GM18868 (cell line): Measurements from ENCODE around the gene CEP57L1.
"Not testable (repeated sequence)": the region's sequence is repeated elsewhere in the genome, so short reads cannot be mapped to it uniquely, and the experiment has no call there.

ENCODE experiments used
- ATAC-seq: cut with Tn5 transposase; IDR thresholded peaks from one replicate; pipeline ENCODE4 v1.9.1; 2021; ENCODE audit warnings: mild to moderate bottlenecking, moderate library complexity; ENCODE audit not compliant: unreplicated experiment

The CEP57L1 gene

DNA sequence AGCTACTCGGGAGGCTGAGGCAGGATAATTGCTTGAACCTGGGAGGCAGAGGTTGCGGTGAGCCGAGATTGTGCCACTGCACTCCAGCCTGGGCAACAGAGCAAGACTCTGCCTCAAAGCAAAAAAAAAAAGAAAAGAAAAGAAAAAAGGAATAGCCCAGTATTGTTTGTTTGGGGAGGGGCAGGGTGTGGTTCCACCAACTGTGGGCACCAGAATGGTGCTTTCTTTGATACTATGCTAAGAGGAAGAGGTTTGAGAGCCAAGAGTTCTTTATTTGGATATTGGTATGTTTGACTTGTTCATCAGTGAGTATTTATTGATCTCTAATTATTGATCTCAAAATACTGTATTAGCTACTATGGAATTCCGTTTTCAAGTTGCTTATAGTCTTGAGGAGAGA is 72.3 kb downstream of the CEP57L1 start:
- ATAC-seq, result no peak

DNA sequence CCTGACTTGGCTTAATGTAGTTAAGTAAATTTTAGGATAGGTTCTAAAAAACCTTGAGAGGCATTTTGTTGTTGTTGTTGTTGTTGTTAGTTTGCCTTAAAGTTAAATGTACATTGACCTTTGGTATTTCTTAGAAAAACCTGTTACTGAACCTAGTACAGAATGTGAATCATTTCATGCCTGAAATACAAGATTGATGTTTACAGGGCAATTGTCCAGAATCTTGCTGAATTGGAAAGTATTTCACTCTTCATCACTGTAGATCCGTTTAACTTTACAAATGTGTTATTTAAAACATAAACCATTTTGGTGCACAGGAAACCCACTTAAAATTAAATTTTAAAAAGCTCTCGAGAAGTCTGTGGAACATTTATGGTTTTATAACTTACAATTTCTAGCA is 75.0 kb downstream of the CEP57L1 start:
- ATAC-seq, result no peak

DNA sequence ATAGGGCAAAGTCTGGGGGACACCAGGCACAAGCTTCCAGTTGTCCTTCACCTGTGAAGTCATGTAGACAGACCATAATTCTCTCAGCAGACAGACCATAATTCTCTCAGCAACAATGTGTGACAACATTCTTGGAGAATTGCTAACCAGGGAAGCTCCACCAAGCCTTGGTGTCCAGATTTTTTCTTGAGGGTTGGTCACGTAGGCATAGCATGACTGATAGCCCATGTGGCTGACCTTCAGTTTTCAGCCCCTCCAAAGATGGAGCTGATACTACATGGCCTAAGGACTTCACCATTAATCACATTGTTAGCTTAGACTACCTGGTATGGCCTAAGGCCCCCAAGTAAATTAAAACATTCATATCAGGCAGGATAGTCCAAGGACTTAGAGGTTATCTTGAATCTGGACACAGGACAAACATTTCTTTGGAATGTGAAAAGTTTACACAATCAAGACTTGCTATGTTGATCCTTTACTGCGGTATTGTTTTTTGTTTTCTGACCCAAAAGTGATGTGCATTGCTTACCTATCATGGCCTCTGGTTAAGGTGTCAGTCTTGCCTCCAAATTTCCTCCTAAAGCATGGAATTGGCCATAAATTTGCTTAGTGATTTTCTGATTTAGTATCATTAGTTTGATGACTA is 76.9 kb downstream of the CEP57L1 start:
- ATAC-seq, result no peak

DNA sequence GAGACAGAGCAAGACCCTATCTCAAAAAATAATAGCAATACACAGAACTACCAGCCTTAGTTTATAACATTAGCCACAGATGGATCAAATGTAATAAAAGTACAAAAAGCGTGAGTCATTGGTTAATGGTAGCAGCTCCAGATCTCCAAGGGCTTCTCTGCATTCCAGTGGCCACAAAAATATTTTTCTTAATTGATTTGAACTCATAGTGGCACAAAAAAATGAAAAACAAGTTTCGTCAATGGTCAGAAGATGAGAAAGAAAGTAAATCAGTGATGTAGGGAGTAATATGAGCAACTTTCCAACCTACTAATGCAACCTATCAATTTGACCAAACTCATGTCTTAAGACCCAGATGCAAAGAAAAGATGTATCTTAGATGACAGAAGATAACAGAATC is 79.6 kb downstream of the CEP57L1 start:
- no peak for ATAC-seq

DNA sequence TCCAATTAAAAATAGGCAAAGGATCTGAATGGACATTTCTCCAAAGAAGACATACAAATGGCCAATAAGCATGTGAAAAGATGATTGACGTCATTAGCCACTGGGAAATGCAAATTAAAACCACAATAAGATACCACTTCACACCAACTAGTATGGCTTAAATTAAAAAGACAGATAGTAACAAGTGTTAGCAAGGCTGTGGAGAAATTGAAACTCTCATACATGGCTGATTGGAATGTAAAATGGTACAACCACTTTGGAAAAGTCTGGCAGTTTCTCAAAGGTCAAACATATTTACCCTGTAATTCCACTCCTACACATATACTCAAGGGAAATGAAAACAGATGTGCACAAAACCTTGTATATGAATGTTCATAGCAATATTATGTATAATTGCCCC is 83.6 kb downstream of the CEP57L1 start:
- no peak for ATAC-seq

DNA sequence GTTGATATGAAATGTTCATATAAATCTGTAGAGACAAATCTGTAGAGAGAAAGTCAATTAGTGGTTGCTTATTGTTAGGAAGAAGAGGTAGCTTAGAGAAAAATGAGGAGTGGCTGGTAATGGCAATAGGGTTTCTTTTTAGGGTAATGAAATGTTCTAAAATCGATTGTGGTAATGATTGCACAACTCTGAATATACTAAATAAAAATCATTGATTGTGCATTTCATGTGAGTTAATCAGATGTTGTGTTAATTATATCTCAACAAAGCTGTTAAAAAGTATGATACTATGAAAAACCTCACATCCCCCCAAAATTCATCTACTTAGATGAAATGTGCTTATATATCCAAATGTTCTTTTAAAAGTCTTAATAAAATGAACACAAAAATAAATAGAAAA is 84.2 kb downstream of the CEP57L1 start:
- ATAC-seq, result no peak

DNA sequence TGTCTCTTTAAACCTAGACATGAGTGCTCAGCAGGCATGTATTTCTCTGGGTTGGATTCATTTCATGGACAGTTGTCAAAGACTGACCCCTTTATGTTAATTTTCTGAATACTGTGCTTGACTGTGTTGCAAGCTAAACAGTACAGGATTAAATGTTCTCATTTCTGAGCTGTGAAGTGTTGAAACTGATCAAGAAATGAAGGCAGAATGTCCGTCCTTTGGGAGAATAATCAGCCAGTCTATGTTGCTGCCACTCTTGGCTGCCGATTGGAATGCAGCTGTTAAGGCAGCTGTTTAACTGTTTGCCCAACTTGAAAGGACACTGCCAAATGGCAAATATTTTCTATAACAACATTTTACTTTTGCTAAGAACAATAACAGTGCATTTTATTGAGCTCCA is 87.3 kb downstream of the CEP57L1 start:
- ATAC-seq, result no peak

DNA sequence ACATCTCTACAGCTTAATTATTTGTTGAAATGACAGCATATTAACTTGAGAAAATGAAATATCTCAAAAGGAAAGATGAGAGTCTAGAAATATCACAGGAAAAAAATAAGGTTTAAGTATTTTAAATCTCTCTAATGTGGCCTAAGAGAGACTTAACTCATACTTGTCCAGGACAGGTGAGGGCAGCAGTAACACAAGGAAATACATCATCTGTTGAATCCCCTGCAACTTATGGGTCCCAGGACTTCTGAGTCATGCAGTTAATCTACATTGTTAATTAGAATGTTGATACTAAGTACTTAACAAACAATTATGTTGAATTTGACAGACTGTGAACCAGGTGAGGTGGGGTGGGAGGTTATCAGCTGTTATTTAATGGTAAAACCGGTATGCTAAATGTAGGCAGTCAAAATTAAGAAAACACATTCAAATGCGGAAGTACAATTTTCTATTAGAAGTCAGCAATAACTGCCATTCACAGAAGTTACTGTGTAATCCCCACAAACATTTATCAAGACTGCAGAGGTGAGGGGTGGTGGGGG is 87.9 kb downstream of the CEP57L1 start:
- no peak for ATAC-seq

DNA sequence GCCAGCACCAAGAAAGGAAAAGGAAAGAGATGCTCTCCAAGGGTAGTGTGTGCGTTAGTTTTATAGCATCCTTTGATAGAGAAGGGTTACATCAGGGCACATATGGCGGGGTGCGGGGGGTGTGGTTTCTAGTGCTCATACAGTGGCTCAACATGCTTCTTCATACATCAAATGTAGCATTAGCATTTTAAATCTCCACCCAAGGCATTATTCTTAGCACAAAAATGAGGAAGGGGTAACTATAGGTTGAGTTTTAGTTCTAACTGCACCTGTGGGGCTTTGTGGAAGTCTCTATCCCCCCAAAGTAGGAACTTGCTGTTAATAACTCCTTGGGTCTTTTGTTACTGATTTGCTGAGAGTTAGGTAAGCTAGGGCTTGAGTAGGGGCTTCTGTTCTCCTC is 89.3 kb downstream of the CEP57L1 start:
- no peak for ATAC-seq

DNA sequence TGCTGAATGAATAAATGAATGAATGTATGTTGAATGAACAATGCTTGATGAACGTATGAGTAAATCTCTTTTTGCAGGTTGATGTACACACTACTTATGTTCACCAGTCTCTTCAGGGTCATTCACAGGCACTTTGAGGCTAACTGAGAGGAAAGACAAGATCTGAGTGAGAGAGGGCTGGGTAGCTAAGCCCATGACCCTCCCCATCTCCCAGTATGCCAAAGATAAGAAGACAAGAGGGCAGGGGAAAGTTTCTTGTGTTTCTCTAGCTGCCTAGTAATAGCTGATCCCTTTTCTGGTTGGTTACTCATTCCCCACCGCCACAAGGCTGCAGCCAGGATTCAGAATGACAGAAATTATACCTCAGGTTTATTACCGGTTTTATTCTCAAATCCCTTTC is 90.7 kb downstream of the CEP57L1 start:
- no peak for ATAC-seq

DNA sequence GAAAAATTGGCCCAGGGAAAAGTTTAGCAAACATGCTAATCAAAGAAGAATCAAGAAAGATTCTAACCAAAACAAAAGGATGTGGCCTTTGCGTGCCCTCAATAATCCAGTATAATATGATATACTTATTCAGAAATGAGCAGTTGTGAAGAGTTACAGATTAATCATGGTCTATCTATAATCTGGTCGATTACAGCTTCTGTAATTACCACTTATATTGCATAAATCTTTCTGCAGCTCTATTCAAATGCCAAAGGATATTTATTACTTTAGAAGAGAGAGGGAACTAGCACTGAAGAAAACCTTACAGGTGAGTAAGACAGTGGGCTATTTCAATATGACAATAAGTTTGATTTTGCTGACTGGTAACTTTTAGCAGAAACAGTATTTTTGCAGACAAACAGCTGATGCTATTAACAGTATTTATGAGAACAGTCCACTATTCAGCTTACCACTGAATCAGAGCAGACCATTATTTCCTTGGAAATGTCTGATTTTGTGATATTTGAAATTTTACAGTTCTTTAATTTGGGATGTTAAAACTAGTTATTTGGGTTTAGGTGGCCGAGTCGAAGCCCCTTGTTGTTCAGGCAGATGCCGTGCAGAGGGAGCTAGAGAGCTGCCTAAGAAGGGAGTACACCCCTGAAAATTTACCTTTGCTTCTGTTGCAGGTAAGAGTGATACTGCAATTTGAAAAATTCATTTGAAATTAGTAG is 92.2 kb downstream of the CEP57L1 start:
- ATAC-seq, result no peak

DNA sequence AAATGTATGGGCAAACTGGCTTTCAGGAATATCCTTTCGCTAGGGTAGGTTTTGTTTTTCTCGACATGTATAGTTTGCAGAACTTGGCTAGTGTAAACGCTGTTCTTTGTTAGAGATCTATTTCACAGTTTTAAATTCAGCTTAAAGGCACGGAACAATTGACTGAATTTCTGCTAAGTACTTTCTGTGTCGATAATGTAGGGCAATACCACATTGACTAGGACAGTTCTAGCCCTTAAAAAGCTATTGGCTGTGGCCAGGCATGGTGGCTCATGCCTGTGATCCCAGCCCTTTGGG is 92.8 kb downstream of the CEP57L1 start:
- no peak for ATAC-seq

DNA sequence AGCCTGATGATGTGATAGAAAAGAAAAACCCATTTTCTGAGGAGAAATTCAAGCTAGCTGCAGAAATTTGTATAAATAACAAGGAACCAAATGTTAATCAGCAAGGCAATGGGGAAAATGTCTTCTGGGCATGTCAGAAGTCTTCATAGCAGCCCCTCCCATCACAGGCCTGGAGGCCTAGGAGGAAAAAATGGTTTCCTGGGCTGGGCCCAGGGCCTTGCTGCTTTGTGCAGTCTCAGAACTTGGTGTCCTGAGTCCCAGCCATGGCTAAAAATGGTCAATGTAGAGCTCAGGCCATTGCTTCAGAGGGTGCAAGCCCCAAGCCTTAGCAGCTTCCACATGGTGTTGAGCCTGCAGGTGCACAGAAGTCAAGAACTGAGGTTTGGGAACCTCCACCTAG is 96.1 kb downstream of the CEP57L1 start:
- not testable (repeated sequence) for ATAC-seq

DNA sequence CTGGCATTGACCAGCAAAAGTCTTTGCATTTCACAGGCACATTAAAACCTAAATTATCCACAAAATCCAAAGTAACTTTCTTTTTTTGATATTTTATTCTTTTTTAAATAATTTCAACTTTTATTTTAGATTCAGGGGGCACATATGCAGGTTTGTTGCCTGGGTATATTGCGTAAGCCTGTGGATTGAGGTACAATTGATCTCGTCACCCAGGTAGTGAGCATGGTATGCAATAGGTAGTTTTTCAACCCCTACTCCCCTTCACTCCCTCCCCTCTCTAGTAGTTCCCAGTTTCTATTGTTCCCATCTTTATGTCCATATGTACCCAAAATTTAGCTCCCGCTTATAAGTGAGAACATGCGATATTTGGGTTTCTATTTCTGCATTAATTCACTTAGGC is 97.6 kb downstream of the CEP57L1 start:
- no peak for ATAC-seq

DNA sequence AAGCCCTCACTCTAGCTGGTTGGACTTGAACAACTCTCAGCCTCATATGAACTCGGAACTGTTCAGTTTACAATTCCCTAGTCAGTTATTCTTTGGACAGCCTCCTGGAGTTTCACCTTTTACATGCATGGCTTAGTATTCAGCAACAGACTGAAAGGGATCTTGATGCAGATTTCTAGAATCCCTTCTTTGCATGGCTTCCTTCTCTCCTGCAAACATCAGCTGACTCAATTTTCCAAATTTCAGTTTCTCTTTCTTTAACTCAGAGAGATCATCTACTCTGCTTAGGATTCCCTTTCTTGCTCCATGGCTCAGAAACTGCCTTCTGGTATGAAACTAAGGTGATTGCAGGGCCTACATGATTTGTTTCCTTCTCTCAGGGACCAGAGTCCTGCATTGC is 99.6 kb downstream of the CEP57L1 start:
- ATAC-seq, result no peak

DNA sequence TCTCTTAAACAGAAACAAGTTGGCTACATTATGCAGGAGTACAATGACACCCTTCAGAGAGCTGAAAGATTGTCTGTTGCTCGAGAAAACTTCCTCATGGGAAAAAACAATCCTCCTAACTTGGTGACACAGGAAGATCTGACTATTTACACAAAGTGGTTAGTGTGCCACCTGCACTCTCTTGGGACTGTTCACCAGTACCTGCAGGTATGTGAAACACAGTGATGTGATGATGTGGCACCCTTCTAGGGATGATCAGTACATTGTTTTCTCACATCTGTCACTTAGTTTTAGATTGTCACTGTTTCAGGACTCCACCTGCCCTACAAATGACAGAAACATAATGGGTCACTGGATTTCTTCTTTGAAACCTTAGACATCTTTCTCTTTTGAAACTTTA is 101.8 kb downstream of the CEP57L1 start:
- ATAC-seq, result no peak

DNA sequence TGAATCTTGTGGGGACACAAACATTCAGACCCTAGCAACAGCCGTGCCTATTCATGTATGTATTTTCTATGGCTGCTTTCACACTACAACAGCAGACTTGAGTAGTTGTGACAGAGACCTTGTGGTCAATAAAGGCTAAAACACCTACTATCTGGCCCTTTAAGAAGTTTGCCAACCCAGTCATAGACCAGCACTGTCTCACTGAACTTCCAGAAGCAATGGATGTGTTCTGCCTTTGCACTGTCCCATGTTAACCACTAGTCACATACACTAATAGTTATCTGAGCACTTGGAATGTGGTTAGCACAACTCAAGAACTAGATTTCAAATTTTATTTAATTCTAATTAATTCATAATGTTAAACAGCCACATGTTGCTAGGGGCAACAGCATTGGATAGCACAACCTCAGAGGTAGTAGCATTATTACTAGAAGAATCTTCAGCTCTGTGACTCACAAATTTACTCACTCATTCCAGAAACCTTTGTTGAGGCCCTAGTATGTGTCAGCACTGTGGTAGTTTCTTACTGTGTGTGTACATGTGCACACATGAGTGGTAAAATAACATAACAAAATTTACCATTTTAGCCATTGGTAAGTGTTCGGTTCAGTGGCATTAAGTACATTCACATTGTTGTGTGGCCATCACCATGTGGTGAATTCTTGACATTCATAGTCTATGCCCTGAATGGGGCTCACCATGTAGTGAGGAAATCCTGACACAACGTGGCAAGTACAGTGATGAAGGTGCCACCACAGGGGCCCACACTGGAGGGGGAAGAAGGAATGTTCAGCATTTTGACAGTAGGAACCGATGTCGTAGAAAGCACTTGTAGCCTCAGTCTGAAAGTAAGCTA is 107.3 kb downstream of the CEP57L1 start:
- no peak for ATAC-seq

DNA sequence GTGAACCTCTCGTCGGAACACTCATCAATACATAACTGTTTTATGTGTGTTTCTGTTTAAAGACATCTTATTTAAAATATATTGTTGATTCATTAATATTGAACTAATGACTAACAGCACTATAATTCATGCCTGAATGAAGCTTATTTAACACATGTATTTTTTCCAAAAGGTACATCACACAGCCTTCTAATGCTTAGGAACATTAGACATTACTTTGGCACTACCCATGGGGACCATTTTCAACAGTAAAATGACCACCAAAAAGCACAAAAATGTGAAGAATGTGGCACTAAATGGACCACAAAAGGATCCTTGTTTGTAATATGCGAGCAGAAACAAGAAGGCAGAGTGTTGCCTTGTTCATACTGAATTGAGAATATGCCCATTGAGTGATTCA is 109.2 kb downstream of the CEP57L1 start:
- ATAC-seq, result no peak

DNA sequence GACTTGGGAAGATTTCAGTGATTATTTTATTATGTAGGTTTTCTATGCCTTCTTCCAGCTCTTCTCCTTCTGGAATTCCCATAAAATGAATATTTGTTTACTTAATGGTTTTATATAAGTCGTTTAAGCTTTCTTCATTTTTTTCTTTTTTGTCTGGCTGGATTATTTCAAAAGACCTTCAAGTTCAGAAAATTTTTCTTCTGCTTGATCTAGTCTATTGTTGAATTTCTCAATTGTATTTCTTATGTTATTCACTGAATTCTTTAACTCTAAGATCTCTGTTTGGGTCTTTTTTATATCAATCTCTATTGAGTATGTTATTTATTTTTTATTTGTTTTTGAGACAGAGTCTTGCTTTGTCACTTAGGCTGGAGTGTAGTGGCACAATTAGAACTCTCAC is 117.4 kb downstream of the CEP57L1 start:
- no peak for ATAC-seq
